ENCODE measurements around the gene KLHL29. TPM values are rescaled to one million over a fixed set of nuclear protein-coding genes. Genes with fewer than 3 reads are reported as not detected.
A peak's percentile ranks its signal among the peaks of the same experiment; 100 is the strongest.

KLHL29 gene
- total RNA-seq, 2 donors from 2014 or later = 1.3 to 3.3 TPM

DNA sequence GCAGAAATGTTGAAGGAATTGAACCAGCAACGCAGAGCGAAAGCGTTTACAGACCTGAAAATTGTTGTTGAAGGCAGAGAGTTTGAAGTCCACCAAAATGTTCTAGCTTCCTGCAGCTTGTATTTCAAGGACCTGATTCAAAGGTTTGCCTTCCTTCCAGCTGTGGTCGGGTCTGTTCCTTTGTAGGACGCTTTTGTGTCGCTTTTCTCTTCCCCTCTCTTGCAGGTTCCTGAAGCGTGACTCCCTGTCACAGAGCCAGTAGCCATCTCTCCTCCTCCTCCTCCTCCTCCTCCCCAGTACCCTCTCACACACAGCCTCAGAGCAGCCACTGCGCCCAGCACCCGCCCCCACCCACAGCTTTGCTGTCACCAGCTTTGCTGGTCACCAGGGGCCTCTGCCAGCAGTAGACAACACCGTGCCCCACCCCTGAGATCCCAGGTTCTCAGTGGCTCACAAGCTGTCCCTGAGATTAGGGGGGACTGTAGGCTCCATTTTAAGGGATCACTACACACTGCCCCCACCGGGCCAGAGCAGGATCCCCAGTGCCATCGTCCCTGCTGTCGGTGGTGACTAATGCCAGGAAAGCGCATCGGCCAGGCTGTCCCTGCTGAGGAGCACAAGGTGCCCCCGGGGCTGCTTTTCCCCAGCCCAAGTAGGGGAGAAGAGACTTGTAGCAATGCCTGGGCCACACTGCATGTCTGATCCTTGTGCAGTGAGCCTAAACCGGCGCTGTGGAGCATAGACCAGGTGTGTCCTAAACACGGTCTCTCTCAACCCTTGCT lies 299.6 kb downstream of the KLHL29 start:
- DNase-seq = no peak
- ATAC-seq = peak in 1 of 2 donors; percentile 31
- intact Hi-C loops (cut with DNase I) = no loop called here

DNA sequence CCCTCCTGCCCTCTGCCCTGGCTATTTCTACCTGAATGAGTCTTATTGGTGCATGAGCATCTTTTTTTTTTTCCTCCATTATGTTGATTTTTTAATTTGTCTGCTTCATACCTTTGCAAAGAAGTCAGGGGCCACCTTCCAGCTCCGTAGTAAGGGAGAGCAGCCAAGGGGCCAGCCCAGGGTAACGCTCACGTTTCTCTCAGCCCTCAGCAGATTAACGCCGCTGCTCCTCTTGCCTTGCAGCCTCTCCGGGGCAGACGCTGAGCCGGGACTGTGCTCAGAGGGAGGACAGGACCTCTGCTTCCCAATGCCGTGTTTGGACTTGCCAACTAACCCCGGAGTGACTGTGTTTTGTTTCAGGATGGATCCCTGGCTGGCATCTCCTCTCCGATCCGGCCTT lies 300.2 kb downstream of the KLHL29 start:
- ATAC-seq (no peak), DNase-seq (no peak)
- intact Hi-C loops (cut with DNase I) = no loop called here

DNA sequence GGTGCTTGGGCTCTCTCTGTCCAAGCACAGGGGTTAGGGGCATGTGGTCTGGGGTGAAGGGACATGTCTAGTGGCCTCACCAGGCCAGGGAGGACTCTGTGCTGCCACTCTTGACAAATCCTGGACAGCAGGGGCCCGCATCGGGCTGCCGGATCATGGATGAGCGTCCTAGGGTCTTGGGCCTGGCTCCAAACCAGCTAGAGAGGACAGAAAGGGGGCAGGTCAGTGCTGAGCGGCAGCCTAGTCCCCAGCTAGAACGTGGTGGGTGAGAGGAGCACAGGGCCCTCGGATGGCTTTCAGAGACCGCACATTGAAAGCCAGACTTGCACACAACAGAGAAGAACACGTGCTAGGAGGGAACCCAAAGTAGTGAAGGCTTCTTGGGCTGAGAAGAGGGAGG lies 300.7 kb downstream of the KLHL29 start:
- DNase-seq = no peak
- no peak for ATAC-seq

DNA sequence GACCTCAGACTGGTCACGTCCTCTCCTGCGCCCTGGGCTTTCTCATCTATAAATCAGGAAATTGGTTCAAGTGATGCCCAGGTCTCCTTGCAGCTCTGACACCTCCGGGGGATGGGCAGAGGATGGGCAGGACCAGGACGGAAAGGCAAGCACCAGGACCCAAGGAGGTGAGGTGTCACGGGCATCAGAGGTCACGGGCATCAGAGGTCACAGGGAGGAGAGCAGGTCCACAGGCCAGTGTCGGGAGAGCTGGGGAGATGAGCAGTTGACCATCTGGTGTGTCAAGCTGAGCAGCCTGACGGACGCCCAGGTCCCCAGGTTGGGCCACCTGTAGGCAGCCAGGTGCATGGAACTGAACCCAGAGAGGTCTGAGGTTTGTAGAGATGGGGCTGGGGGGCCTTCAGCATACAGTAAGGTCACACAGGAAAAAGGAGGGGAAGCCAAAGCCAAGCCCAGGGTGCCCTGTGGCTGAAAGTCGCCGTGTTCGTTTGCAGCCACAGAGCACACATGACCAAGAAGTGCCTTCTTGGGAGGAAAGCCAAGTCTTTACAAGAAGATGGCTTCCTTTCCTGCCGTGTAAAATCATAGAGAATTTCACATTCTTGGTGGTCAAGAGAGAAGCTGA lies 301.5 kb downstream of the KLHL29 start:
- DNase-seq = no peak
- ATAC-seq = no peak
- intact Hi-C loops (cut with DNase I) = no loop called here

More for the DNA sequence above, 300.7 kb downstream of the KLHL29 start:
- intact Hi-C loops (cut with DNase I) = no loop called here

DNA sequence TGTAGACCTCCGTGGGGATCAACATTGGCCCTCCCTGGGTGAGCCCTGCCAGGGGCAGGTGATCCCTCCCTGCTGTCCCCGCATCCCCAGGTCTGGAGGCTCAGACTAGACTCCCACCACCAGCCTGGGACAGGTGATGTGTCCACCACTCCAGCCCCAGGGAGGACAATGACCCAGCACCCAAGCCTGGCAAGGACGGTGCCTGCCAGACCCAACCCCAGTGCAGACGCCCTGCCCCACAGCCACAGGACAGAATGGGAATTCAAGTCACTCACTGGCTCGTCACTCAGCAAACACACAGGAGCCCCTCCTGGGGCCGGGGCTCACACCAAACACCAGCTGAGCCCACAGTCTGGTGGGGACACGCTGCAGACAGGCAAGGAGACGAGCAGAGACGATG lies 302.2 kb downstream of the KLHL29 start:
- ATAC-seq (no peak), DNase-seq (no peak)
- intact Hi-C loops (cut with DNase I) = no loop called here

DNA sequence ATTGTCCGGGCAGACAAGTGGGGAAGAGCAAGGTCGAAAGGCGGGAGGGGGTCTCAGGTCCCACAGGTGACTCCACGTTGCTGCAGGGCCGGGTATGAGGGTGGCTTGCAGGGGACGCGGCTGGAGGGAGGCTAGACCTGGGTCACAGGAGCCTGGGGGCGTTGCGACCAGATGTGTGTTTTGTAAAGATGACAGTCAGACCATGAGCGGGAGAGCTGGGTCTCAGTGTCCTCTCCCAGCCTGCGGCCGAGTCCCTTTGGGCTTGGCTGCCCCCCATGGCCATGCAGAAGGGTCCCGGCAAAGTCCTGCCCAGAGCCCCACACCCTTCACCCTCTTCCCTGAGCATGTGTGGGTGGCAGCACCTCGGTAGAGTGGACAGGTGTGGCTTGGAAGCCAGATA lies 302.7 kb downstream of the KLHL29 start:
- no peak for ATAC-seq

DNA sequence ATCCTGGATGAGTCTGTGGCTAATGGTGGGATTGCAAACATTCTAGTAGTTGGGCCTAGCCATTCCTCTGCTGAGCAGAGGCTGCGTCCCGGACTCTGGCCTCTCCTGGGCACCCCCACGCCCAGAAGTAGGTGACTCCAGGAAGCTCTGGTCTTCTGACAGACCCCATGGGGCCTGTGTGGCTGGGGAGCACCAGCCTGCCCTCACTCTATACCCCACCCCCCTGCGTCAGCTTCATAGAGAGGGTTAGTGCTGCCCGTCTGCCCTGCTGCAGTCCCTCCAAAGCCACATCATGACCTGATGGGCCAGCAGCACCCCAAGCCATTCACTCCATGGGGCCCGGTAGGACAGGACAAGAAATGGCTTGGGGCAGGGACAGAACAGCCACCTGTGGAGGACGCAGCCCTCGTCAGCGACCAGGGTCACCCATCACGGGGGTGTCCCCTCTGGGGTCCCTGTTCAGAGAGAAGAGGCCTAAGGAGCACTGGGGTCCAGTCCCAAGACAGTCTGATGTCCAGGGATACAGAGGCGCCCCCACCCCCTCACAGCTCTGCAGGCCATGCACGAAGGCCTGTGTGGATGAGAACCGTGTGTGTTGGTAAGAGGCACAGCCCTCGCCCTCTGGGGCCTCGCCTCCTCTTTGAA lies 303.6 kb downstream of the KLHL29 start:
- intact Hi-C loops (cut with DNase I) = no loop called here
- no peak for DNase-seq
- ATAC-seq = no peak

More for the DNA sequence above, 302.7 kb downstream of the KLHL29 start:
- DNase-seq = no peak
- intact Hi-C loops (cut with DNase I) = no loop called here

DNA sequence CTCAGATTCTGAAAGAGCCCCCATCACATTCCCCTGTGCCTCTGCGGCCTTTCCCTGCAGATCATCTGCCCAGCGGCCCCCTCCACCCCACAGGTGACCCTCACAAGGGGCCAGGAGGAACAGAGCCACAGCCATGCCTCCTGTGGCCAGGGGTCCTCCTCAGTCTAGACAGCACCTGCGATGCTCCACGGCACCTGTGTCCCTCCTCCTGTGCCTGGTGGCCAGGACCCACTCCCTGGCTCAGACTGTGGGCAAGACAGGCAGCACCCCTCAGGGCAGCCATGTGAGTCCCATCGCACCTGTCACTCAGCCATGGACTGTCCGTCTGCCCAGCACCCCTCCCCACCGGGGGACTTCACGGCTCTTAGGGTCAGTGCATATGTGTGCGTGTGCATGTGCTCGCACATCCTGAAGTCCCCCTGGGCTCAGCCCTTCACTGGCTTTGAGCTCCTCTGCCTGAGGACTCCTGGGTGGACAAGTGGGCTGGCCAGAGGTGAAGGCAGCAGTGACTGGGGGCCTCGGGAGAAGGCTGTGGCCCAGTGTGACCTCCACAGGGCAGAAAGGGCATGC lies 304.2 kb downstream of the KLHL29 start:
- ATAC-seq (no peak), DNase-seq (no peak)
- intact Hi-C loops (cut with DNase I) = no loop called here

DNA sequence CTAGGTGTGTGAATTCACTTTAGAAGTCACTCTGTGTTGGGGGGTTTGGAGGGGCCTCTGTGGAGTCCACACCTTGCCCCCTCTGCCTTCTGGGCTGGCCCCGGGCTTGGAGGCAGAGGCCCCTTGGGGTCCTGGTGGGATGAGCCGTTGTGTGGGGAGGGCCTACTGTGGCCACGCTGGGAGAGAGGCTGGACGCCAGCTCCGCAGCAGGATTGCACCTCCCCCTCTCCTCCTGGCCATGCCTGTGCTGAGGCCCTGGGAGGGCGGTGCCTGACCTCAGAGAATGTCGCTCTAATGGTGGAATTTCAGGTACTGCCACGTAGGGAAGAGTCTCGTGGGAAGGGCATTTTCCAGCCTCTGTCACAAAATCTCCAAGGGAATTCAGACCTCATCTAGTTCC lies 304.9 kb downstream of the KLHL29 start:
- intact Hi-C loops (cut with DNase I) = no loop called here
- ATAC-seq (no peak), DNase-seq (no peak)

DNA sequence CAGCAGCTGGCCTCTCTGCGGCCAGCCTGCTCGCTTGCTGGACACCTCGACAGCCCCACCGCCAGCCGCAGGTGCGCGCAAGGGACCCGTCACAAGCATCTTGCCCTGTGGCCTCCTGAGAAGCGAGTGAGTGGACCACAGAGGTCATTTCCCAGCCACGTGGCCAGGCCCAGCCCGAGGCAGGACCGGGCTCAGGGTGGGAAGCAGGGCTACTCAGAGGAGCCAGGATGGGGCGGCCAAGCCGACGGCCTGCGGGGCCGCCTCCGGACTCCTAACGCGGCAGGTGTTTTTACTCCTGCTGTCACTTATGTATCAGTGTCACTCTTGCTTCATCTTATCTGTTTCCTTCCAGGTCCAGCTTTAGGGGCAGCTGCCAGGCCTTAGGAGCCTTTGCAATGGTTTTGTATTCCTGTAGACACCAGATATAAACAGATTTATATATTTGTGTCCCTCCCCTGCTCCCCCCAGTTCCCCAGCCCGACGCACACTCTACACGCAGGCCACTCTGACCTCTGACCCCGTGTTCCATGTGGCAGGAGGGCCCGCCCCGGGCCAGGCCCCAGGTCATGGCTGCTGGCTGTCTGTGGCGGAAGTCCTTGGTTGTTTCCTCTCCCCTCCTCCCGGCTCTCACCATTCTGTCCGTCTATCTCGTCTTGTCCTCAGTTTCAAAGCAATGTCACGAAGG lies 305.6 kb downstream of the KLHL29 start:
- ATAC-seq (peak in 1 of 2 donors; percentile 29), DNase-seq (peak; percentile 53)
- intact Hi-C loops (cut with DNase I) = no loop called here

DNA sequence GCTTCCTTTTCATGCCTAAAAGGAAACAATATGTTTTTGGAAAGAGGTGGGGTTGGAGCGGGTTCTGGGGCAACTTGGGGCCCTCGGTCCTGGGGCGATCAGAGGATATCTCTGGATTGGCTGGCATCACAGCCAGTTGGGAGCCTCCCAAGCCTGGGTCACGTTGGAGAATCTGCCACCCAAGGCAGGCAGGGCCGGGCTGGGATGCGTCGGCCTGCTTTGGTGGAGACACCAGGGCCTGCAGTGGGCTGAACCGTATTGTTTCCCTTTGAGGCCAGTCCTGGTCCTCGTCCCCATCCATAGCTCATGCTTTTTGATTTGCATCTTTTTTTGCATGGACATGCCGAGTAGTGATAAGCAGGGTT lies 306.1 kb downstream of the KLHL29 start:
- intact Hi-C loops (cut with DNase I) = no loop called here

DNA sequence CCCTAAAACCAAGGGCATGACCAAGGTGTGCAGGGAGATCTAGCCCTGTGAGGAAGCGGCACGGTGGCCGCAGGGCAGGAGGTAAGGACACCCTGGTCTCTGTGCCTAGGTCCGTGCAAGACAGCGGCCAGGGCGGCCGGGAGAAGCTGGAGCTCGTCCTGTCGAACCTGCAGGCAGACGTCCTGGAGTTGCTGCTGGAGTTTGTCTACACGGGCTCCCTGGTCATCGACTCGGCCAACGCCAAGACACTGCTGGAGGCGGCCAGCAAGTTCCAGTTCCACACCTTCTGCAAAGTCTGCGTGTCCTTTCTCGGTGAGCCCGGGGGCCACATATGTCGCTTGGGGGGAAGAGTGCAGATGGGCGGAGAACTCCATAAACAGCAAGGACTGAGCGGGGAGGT lies 306.6 kb downstream of the KLHL29 start:
- intact Hi-C loops (cut with DNase I) = no loop called here
- ATAC-seq (no peak), DNase-seq (peak; percentile 16)

More for the DNA sequence above, 306.1 kb downstream of the KLHL29 start:
- ATAC-seq = no peak
- peak; percentile 20 for DNase-seq

DNA sequence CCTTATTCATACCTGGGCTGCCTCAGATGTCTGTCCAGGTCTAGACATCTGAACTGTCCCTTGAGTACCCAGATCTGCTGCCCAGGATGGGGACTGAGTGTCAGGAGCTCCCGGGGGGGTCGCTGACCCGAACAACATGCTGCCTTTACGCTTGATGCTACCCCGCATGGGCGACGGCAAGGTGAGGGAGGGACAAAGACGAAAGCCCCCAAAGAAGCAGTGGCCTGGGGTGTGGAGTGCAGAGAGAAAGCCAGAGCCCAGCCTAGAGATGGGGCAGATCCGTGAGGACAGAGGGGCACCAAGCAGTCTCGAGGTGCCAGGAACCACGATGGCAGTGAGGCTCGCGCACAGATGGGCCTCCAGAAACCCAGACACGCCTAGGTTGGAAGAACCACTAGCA lies 307.3 kb downstream of the KLHL29 start:
- DNase-seq = peak; percentile 17
- ATAC-seq = no peak
- intact Hi-C loops (cut with DNase I) = no loop called here

DNA sequence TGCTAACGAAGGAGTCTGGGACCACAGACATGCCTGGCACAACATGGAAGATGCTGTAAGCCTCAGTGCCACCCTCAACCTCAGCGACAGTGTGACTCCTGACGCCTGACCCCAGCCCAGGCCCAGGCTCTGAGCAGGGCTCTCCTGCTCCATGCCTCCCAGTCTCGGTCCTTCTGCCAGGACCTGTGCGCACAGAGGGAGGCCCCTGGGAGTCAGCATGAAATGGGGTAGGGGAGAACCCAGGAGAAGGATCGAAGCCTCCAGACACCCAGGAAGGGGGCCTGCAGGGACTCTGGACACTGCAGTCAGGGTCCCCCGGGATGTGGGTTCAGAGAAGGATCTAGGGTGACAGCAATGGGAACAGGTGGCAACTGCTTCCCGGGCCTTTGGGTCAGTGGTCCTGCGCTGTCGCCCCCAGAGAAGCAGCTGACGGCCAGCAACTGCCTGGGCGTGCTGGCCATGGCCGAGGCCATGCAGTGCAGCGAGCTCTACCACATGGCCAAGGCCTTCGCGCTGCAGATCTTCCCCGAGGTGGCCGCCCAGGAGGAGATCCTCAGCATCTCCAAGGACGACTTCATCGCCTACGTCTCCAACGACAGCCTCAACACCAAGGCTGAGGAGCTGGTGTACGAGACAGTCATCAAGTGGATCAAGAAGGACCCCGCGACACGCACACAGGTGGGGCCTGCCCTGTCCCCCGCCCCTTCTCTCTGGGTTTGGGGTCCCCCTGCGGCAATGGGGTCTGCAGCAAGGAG lies 308.0 kb downstream of the KLHL29 start:
- DNase-seq (peak; percentile 9), ATAC-seq (no peak)
- intact Hi-C loops (cut with DNase I) = no loop called here

DNA sequence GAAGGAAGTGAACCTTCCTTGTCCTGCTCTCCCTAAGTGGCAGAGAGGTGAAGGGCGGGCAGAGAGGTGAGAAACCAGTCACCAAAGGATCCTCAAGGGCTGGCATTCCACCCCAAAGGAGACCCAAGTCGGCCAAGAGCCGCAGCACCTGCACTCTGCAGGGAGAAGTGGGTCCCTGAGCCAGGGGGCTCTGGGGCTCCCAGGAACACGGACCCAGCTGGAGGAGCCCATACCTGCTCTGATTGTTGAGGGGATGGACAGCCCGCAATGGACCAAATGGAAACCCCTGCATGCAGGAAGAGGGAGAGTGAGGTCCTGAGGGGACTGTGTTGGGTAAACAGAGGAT lies 308.6 kb downstream of the KLHL29 start:
- DNase-seq (peak; percentile 10), ATAC-seq (no peak)
- intact Hi-C loops (cut with DNase I) = no loop called here

DNA sequence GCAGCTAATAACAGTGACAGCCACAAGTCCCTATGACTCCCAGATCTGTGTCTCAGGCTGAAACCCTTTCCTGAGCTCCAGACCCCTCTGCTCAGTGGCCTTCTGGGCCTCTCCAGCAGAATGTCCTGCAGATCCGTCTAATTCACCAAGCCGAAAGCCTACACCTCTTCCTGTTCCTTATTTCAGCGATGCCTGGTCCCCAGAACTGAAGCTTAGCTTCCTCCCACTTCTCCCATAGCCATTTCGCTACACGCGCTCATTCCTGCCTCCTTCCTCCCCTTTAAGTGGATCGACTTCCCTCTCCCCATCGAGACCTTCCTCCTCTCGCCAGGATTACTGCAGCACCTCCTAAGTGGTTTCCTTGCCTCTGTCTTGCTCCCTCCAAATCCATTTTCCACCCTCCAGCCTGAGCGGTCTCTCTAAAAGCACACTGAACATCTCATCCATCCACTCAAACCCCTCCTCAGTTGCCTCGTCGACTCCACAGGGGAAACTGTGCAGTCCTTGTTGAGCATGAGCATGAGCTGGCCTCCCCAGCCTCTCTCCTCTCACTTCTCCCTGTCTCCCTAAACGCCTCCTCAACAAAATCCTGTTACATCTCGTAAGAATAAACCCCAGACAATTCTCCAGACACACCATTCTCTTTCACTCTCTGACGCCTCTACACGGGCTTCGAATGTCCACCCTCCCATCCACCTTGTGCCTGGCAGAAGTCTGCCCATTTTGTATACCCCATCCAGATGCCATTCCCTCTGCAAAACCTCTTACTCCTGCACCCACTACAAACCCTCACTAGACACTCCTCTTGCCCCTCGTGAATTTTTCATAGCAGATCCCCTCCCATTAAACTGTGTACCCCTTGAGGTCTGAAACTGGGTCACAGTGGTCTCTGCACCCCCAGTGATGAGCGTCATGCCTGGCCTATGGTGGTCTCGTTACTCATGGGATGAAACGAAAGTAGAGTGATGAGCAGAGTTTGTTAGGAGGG lies 309.4 kb downstream of the KLHL29 start:
- intact Hi-C loops (cut with DNase I) = no loop called here
- ATAC-seq (no peak), DNase-seq (peak; percentile 4)

DNA sequence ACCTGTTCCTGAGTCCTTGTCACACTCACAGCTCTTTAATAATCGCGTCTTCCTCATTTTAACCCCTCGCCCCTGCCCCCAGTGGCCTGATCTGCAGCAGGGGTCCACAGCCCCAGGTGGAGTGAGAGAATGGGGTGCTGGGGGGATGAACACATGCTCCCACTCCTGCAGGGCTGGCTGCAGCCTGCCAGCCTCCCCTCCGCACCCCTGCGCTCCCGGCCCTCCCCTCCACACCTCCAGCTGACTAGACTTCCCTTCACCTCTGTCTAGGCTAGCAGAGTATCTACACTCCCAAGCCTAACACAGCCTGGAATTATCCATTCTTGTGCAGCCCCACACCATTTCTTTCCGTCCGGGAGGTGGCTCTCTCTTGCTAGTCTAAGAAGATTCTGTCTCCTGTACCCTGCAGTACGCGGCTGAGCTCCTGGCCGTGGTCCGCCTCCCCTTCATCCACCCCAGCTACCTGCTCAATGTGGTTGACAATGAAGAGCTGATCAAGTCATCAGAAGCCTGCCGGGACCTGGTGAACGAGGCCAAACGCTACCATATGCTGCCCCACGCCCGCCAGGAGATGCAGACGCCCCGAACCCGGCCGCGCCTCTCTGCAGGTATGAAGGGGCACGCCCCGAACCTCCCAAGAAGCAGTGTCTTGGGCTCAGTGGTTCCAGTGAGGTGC lies 310.4 kb downstream of the KLHL29 start:
- intact Hi-C loops (cut with DNase I) = no loop called here

More for the DNA sequence above, 310.4 kb downstream of the KLHL29 start:
- ATAC-seq (no peak), DNase-seq (peak; percentile 0)

All from left cardiac atrium (tissue), 4 donors.